Endodermal cell (in vitro differentiated cells): ENCODE data around the gene KIF3B. TPM values are rescaled to one million over a fixed set of nuclear protein-coding genes. Genes with fewer than 3 reads are reported as not detected.

Experiments
- DNase-seq: peaks from one replicate; pipeline ENCODE4 v3.0.0-alpha.2; 2017
- H3K27ac ChIP-seq: 2 replicates; pipeline ENCODE4 v1.5.1; 2013; ENCODE audit warnings: mild to moderate bottlenecking, low read depth, low read length, moderate library complexity
- H3K27me3 ChIP-seq: 2 replicates; pipeline ENCODE4 v1.6.1; 2013; ENCODE audit warnings: mild to moderate bottlenecking, low read length, moderate library complexity; ENCODE audit not compliant: insufficient read depth, control insufficient read depth, poor library complexity, severe bottlenecking
- H3K36me3 ChIP-seq: 2 replicates; pipeline ENCODE4 v1.7.0; 2013; ENCODE audit warnings: mild to moderate bottlenecking, low read length, moderate library complexity; ENCODE audit not compliant: control insufficient read depth, insufficient read depth
- H3K4me1 ChIP-seq: one replicate; pipeline ENCODE4 v1.7.0; 2013; ENCODE audit warnings: low read length; ENCODE audit not compliant: control insufficient read depth, insufficient read depth
- H3K4me3 ChIP-seq: 2 replicates; pipeline ENCODE4 v1.5.1; 2013; ENCODE audit warnings: mild to moderate bottlenecking, low read length, moderate library complexity
- H3K9ac ChIP-seq: 2 replicates; pipeline ENCODE4 v1.6.1; 2013; ENCODE audit warnings: mild to moderate bottlenecking, low read length, moderate library complexity; ENCODE audit not compliant: poor library complexity, severe bottlenecking; ENCODE audit errors: extremely low read depth
- H3K9me3 ChIP-seq: 2 replicates; pipeline ENCODE4 v1.6.1; 2013; ENCODE audit warnings: mild to moderate bottlenecking, low read length, moderate library complexity; ENCODE audit not compliant: control insufficient read depth
- H3K27ac Mint-ChIP-seq: 2 replicates; pipeline ENCODE4 v1.8.0; 2020; ENCODE audit warnings: mixed read lengths
- H3K27me3 Mint-ChIP-seq: 2 replicates; pipeline ENCODE4 v1.8.0; 2021; ENCODE audit warnings: mild to moderate bottlenecking, mixed read lengths; ENCODE audit not compliant: insufficient read depth
- H3K36me3 Mint-ChIP-seq: 2 replicates; pipeline ENCODE4 v1.8.0; 2020; ENCODE audit warnings: low read depth, mixed read lengths
- H3K4me1 Mint-ChIP-seq: 2 replicates; pipeline ENCODE4 v1.8.0; 2020; ENCODE audit warnings: mixed read lengths
- H3K4me3 Mint-ChIP-seq: 2 replicates; pipeline ENCODE4 v1.8.0; 2020; ENCODE audit warnings: mild to moderate bottlenecking, moderate library complexity, mixed read lengths
- H3K9me3 Mint-ChIP-seq: 2 replicates; pipeline ENCODE4 v1.8.0; 2020; ENCODE audit warnings: mild to moderate bottlenecking, mixed read lengths
- CTCF ChIP-seq: fragments of 200-600 bp; sonication (generic); conservative IDR thresholded peaks from 2 replicates; pipeline ENCODE4 v1.5.0; 2021; ENCODE audit warnings: antibody characterized with exemption, mild to moderate bottlenecking
- WGBS, 2 experiments: methylation state at CpG; one replicate each; pipeline versions ENCODE4 v1.1.5 to v1.1.7; 2013; ENCODE audit warnings: missing lambda C conversion rate in 2 of 2, mixed read lengths in 1 of 2; ENCODE audit not compliant: insufficient coverage in 1 of 2, insufficient read length in 1 of 2; 5-methylcytosine and 5-hydroxymethylcytosine counted together
- total RNA-seq, 2 donors: library from RNA; stranded (reverse); fragmentation: NEBNext Ultra II Directional in 1 of 2; extraction: Animal tissue kit (Norgen Biotek cat#: 25700) in 1 of 2; gene quantifications; 2 replicates in 1 of 2; 3 replicates in 1 of 2; pipeline ENCODE4 v1.2.1, GENCODE V29; 2021

The KIF3B gene
- total RNA-seq, 2 donors from 2014 or later = 31.4 to 41.1 TPM

DNA sequence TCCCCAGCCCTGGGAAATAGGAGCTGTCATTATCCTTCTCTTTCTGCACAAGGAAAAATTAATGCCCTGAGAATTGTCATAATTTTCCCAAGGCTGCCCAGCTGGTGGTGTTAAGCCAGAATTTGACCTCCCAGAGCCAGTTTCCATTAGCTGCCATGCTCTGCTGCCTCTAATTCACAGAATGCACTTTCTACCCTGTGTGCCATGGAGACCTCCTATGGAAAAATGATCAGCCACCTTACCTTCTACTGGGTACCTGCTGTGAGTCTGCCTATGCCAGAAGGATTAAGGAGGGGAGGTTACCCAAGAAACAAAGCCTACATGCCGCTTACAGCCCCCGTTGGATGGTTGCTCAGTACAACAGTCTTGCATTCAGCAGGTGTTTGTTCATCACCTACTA, 40.6 kb upstream of the KIF3B start:
- Mint-ChIP-seq H3K4me3 (no peak overlapping the region), H3K27me3 (no peaks in the 10 kb centered on the region), H3K9me3 (no peaks in the 10 kb centered on the region), H3K27ac (no peak overlapping the region), H3K36me3 (peaks cover 43% of the 10 kb centered on the region), H3K4me1 (peaks cover 25% of the 10 kb centered on the region)
- Histone ChIP-seq H3K4me1 (peaks cover 12% of the 10 kb centered on the region), H3K27me3 (no peaks in the 10 kb centered on the region), H3K9ac (no peak overlapping the region), H3K36me3 (peaks cover 48% of the 10 kb centered on the region), H3K27ac (no peak overlapping the region), H3K9me3 (no peaks in the 10 kb centered on the region), H3K4me3 (no peak overlapping the region)
- DNase-seq = no peak
- 89 to 100% methylated on average over 1 to 2 of the region's 2 CpGs for WGBS, 2 experiments
- TF ChIP-seq CTCF = no peak

- DNase-seq = no peak
- H3K9ac ChIP-seq = no peak overlapping the region
- peak overlapping the region; percentile 67 for H3K27ac Mint-ChIP-seq
- H3K36me3 Mint-ChIP-seq = peaks cover 38% of the 10 kb centered on the region
- H3K4me3 ChIP-seq = no peak overlapping the region
- WGBS, 2 experiments = 88 to 91% methylated on average over 5 to 6 of the region's 6 CpGs
- H3K27me3 ChIP-seq = no peaks in the 10 kb centered on the region
- peaks cover 12% of the 10 kb centered on the region for H3K4me1 ChIP-seq
- H3K27me3 Mint-ChIP-seq = no peaks in the 10 kb centered on the region
- H3K36me3 ChIP-seq = peaks cover 42% of the 10 kb centered on the region
- peaks cover 25% of the 10 kb centered on the region for H3K4me1 Mint-ChIP-seq
- H3K9me3 Mint-ChIP-seq = no peaks in the 10 kb centered on the region
- no peaks in the 10 kb centered on the region for H3K9me3 ChIP-seq
- TF ChIP-seq CTCF = no peak
- H3K27ac ChIP-seq = no peak overlapping the region
- H3K4me3 Mint-ChIP-seq = no peak overlapping the region
Measured at GRCh38 chr20:32237419-32237818, 40.0 kb upstream of the KIF3B start.

DNA sequence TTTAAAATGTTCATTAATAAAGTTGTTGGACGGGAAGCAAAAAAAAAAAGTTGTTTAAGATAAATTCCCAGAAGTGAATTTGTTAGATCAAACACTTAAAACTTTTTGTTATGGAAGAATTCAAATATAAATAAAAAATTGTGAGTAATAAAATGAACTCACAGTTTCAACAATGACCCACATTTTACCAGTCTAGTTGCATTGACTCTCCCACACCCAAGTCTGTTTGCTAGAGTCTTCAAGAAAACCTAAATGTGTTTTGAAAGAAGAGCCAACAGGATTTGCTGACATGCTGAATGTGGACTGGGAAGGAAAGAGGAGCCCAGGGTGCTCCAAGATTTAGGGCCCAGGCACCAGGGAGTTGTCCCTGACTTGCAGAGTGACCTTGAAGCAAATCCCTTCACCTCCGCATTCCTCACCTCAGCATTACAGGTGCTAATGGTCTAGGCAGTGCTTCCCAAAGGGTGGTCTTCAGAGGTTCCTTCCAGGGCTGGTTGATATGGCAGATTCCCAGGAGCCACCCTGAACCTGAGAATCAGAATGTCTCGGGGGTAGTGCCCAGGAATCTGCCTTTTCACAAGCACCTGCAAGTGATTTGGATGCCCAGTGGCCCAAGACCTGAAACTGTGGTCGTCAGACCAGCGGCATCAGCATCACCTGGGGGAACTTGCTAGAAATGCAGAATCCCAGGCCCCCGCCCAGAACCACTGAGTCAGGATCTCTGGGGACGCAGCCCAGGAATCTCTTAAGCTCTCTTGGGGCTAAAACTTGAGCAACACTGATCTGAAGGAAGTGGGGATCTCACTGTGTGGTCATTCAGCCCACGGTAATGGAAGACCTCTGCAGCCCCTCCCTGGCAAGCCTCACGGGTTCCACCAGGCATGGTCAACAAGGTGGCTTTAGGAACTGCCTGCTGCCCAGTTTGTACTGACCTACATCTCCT, 38.7 kb upstream of the KIF3B start:
- no peak overlapping the region for H3K4me3 ChIP-seq
- TF ChIP-seq CTCF = no peak
- Mint-ChIP-seq H3K4me1 (peaks cover 25% of the 10 kb centered on the region), H3K27me3 (no peaks in the 10 kb centered on the region), H3K36me3 (peaks cover 25% of the 10 kb centered on the region), H3K27ac (peak overlapping the region; percentile 46), H3K9me3 (no peaks in the 10 kb centered on the region), H3K4me3 (no peak overlapping the region)
- DNase-seq = peak; percentile 82
- WGBS, 2 experiments = 88 to 89% methylated on average over 6 to 9 of the region's 9 CpGs
- no peak overlapping the region for H3K27ac ChIP-seq
- peaks cover 29% of the 10 kb centered on the region for H3K36me3 ChIP-seq
- no peaks in the 10 kb centered on the region for H3K27me3 ChIP-seq
- H3K4me1 ChIP-seq = peaks cover 12% of the 10 kb centered on the region
- H3K9ac ChIP-seq = no peak overlapping the region
- no peaks in the 10 kb centered on the region for H3K9me3 ChIP-seq
